HepG2 (cell line): Measurements from ENCODE around the gene HPS4. TPM values are rescaled to one million over a fixed set of nuclear protein-coding genes. Genes with fewer than 3 reads are reported as not detected.
A peak's percentile ranks its signal among the peaks of the same experiment; 100 is the strongest.

Source experiments
- ATAC-seq: fragments of 200-7000 bp; cut with Tn5 transposase; 3 replicates; pipeline ENCODE4 v1.9.1; 2020; ENCODE audit warnings: mild to moderate bottlenecking, moderate library complexity
- BruUV-seq: library from RNA; stranded (reverse); fragments of 400-500 nt; replicated peaks from 2 replicates; lab custom pipeline; 2021; lab: Mats Ljungman, UMichigan
- CTCF ChIA-PET: fragments of 300-600 bp; formaldehyde crosslinking; extraction: SDS; loops from one replicate; lab custom pipeline; 2021; ENCODE audit warnings: low total read pairs, inconsistent platforms, low intra/inter-chr PET ratio; lab: Yijun Ruan, JAX
- POLR2A ChIA-PET: fragments of 350-600 bp; sonication (Branson Sonifier 250); formaldehyde crosslinking; loops from one replicate; lab custom pipeline; 2020; ENCODE audit warnings: antibody characterized with exemption, inconsistent platforms; lab: Yijun Ruan, JAX
- DNase-seq: peaks from one replicate; pipeline ENCODE4 v3.0.0-alpha.2; 2015; ENCODE audit warnings: low spot score
- FAIRE-seq: peaks from 3 replicates; lab custom pipeline; 2011; peaks lifted over from hg19 to GRCh38; lab: Jason Lieb, UNC
- H2AFZ ChIP-seq: one replicate; pipeline ENCODE4 v1.6.1; 2011; ENCODE audit warnings: low read length, inconsistent platforms
- H3K27ac ChIP-seq: fragments of 300-600 bp; 3 replicates; pipeline ENCODE4 v1.8.0; 2011; ENCODE audit warnings: mixed run types, mild to moderate bottlenecking, mixed read lengths, low read length, inconsistent platforms; ENCODE audit not compliant: insufficient read depth; ENCODE audit errors: extremely low read length
- H3K27me3 ChIP-seq, 2 experiments: fragments of 200-600 bp in 1 of 2; 2 replicates in 1 of 2; 3 replicates in 1 of 2; pipeline versions ENCODE4 v1.6.0 to v1.8.0; 2011; ENCODE audit warnings: low read length in 2 of 2, mild to moderate bottlenecking in 2 of 2, moderate library complexity in 2 of 2, inconsistent platforms in 1 of 2; ENCODE audit not compliant: insufficient read depth in 2 of 2, control insufficient read depth in 1 of 2
- H3K36me3 ChIP-seq, 2 experiments: fragments of 200-600 bp in 1 of 2; replicated peaks in 1 of 2; 2 replicates in 1 of 2; 3 replicates in 1 of 2; pipeline versions ENCODE4 v1.5.1 to v1.8.0; 2011; ENCODE audit warnings: low read length in 2 of 2, inconsistent platforms in 1 of 2; ENCODE audit not compliant: insufficient read depth in 2 of 2, control insufficient read depth in 1 of 2
- H3K4me1 ChIP-seq: 2 replicates; pipeline ENCODE4 v1.5.1; 2012; ENCODE audit warnings: low read length, inconsistent platforms; ENCODE audit not compliant: insufficient read depth
- H3K4me2 ChIP-seq: 2 replicates; pipeline ENCODE4 v1.6.0; 2011; ENCODE audit warnings: low read depth, low read length, inconsistent platforms
- H3K4me3 ChIP-seq, 3 experiments: fragments of 200-600 bp in 1 of 3; sonication (generic), shearing (Covaris generic) in 1 of 3; replicated peaks in 1 of 3; 2 replicates each; pipeline ENCODE4 v1.5.1; 2011 to 2016; ENCODE audit warnings: low read length in 3 of 3, inconsistent platforms in 2 of 3, low read depth in 2 of 3, mild to moderate bottlenecking in 2 of 3, control low read depth in 1 of 3, mixed read lengths in 1 of 3; ENCODE audit not compliant: insufficient read depth in 1 of 3
- H3K79me2 ChIP-seq: one replicate; pipeline ENCODE4 v1.6.1; 2011; ENCODE audit warnings: low read length, inconsistent platforms; ENCODE audit not compliant: insufficient read depth
- H3K9ac ChIP-seq: 2 replicates; pipeline ENCODE4 v1.6.0; 2011; ENCODE audit warnings: mild to moderate bottlenecking, low read depth, low read length, inconsistent platforms; ENCODE audit not compliant: insufficient read depth
- H3K9me3 ChIP-seq: 2 replicates; pipeline ENCODE4 v1.5.1; 2012; ENCODE audit warnings: mild to moderate bottlenecking, low read length
- H4K20me1 ChIP-seq: 2 replicates; pipeline ENCODE4 v1.6.0; 2011; ENCODE audit warnings: inconsistent platforms, mild to moderate bottlenecking, low read length, moderate library complexity; ENCODE audit not compliant: insufficient read depth
- CCDC6 ChIP-seq: sonication (generic); formaldehyde crosslinking; IDR thresholded peaks from 2 replicates; pipeline ENCODE4 v1.8.1; 2022; ENCODE audit warnings: mild to moderate bottlenecking, missing genetic modification reagents, moderate library complexity
- CSRNP1 ChIP-seq: sonication (generic); formaldehyde crosslinking; IDR thresholded peaks from 2 replicates; pipeline ENCODE4 v1.8.1; 2023; ENCODE audit warnings: mild to moderate bottlenecking, missing genetic modification reagents
- FOSL2 ChIP-seq: sonication (generic); formaldehyde crosslinking; IDR thresholded peaks from 2 replicates; pipeline ENCODE4 v1.4.0; 2020; ENCODE audit warnings: missing genetic modification reagents
- IKZF5 ChIP-seq: IDR thresholded peaks from 2 replicates; pipeline ENCODE4 v1.6.1; 2018; ENCODE audit warnings: missing genetic modification reagents, mild to moderate bottlenecking, missing compliant biosample characterization
- NR2F1 ChIP-seq, 2 experiments: fragments of 450-650 bp in 1 of 2; formaldehyde crosslinking in 1 of 2; IDR thresholded peaks; 2 replicates each; pipeline versions ENCODE4 v1.5.0 to v1.6.1; 2016 to 2020; ENCODE audit warnings: mild to moderate bottlenecking in 1 of 2, missing compliant biosample characterization in 1 of 2, missing genetic modification reagents in 1 of 2, moderate library complexity in 1 of 2
- TARDBP ChIP-seq: sonication (generic); formaldehyde crosslinking; IDR thresholded peaks from 2 replicates; pipeline ENCODE4 v1.8.0; 2022; ENCODE audit warnings: mild to moderate bottlenecking, missing genetic modification reagents
- ZNF251 ChIP-seq: sonication (generic); formaldehyde crosslinking; IDR thresholded peaks from 2 replicates; pipeline ENCODE4 v1.9.0; 2021; ENCODE audit warnings: mild to moderate bottlenecking, missing genetic modification reagents
- ZNF296 ChIP-seq: sonication (generic); formaldehyde crosslinking; conservative IDR thresholded peaks from 2 replicates; pipeline ENCODE4 v1.5.0; 2020; ENCODE audit warnings: mild to moderate bottlenecking, missing genetic modification reagents
- WGBS: methylation state at CpG from one replicate; pipeline ENCODE4 v1.1.6; 2017; ENCODE audit warnings: low lambda C conversion rate; 5-methylcytosine and 5-hydroxymethylcytosine counted together
- in situ Hi-C: cut with HindIII; loops from 2 replicates; pipeline ENCODE4 v1.10.0; 2017; ENCODE audit warnings: low pct_unique_long_range_greater_than_20kb; ENCODE audit not compliant: extremely low pct_ligation_motif_present
- intact Hi-C: fragments of 100-400 bp; cut with micrococcal nuclease; formaldehyde crosslinking; loops from one replicate; pipeline ENCODE4 v1.10.0; 2022; ENCODE audit not compliant: unreplicated experiment
- polyA plus RNA-seq, 8 experiments: library from polyadenylated mRNA; depleted of rRNA in 3 of 8; stranded (reverse) in 7 of 8; unstranded in 1 of 8; fragments of >200 nt; fragmentation: Illumina TruSeq in 4 of 8; extraction: Trizol in 4 of 8; gene quantifications; 2 replicates each; pipeline versions ENCODE4 v1.2.1 to v1.2.3, GENCODE V29; 2011 to 2016; ENCODE audit warnings: low read depth in 4 of 8, missing spikeins in 1 of 8, mixed read lengths in 1 of 8; ENCODE audit not compliant: insufficient read depth in 1 of 8
- total RNA-seq, 5 experiments: library from RNA; depleted of rRNA; stranded (reverse); fragments of >200 nt; fragmentation: Illumina TruSeq; extraction: Trizol; gene quantifications; 2 replicates each; pipeline ENCODE4 v1.2.3, GENCODE V29; 2016; ENCODE audit warnings: low read depth in 1 of 5

HPS4 gene
- total and polyA plus RNA-seq, 2 of the 13 experiments (the other 11 are each of a cell fraction or from before 2014, with no cell fraction given): 27.4 to 34.0 TPM

- Histone ChIP-seq H2AFZ (no peak overlapping the region), H3K27me3 (no peaks in the 10 kb centered on the region), H3K79me2 (peaks cover 47% of the 10 kb centered on the region), H3K36me3 (peaks cover 19 to 66% of the 10 kb centered on the region in 2 experiments), H3K9ac (no peak overlapping the region), H3K4me2 (no peak overlapping the region), H3K9me3 (no peaks in the 10 kb centered on the region), H3K27ac (no peak overlapping the region), H3K4me3 (no peak overlapping the region), H3K4me1 (peaks cover 32% of the 10 kb centered on the region), H4K20me1 (no peaks in the 10 kb centered on the region)
- POLR2A ChIA-PET: no interaction called here
- no peak for FAIRE-seq
- BruUV-seq: no TSS peak
- in situ Hi-C loops (no loop called here), intact Hi-C loops (loop anchor here (5.0 kb wide), 1 partner anchor 38 kb away; the partner anchor contains the start of gene TFIP11)
- TF ChIP-seq TARDBP (no peak), CCDC6 (no peak), IKZF5 (CRISPR knock-in tag) (no peak), CSRNP1 (CRISPR knock-in tag) (no peak), NR2F1 (CRISPR knock-in tag; IDR thresholded peaks at IDR 0.05) (no peak)
- no peak for DNase-seq
- ATAC-seq: no peak
- CTCF ChIA-PET: no interaction called here
Observed at GRCh38 chr22:26474682-26475081, 8.9 kb downstream of the HPS4 start.

GRCh38 chr22:26471522-26471921 lies 12.1 kb downstream of the HPS4 start:
- H3K27me3 ChIP-seq: no peaks in the 10 kb centered on the region
- CTCF ChIA-PET: no interaction called here
- 93% methylated on average over 5 of the region's 5 CpGs for WGBS
- H3K27ac ChIP-seq: no peak overlapping the region
- intact Hi-C loops: no loop called here
- FAIRE-seq (no peak), DNase-seq (peak; percentile 31)
- no TSS peak for BruUV-seq
- no peaks in the 10 kb centered on the region for H3K9me3 ChIP-seq
- H3K4me1 ChIP-seq: peaks cover 3% of the 10 kb centered on the region
- no peak for TF ChIP-seq ZNF296 (CRISPR knock-in tag)
- TF ChIP-seq ZNF251 (CRISPR knock-in tag): no peak
- TF ChIP-seq FOSL2: peak; percentile 31; the same call in 1 of the 2 replicates
- TF ChIP-seq, all 625 proteins: peak for 1
- peaks cover 22 to 83% of the 10 kb centered on the region in 2 experiments for H3K36me3 ChIP-seq
- no peaks in the 10 kb centered on the region for H4K20me1 ChIP-seq
- no peak overlapping the region for H3K9ac ChIP-seq
- H3K79me2 ChIP-seq: peaks cover 16% of the 10 kb centered on the region
- H3K4me3 ChIP-seq: no peak overlapping the region
- no peak overlapping the region for H2AFZ ChIP-seq
- in situ Hi-C loops: no loop called here
- ATAC-seq: no peak
- H3K4me2 ChIP-seq: no peak overlapping the region
- POLR2A ChIA-PET: no interaction called here
